Panc1 (cell line): ENCODE measurements around the gene KCNB1. TPM values are rescaled to one million over a fixed set of nuclear protein-coding genes. Genes with fewer than 3 reads are reported as not detected.
"Not testable (repeated sequence)": the region's sequence is repeated elsewhere in the genome, so short reads cannot be mapped to it uniquely, and the experiment has no call there.

Source experiments
- ATAC-seq: fragments of 200-7000 bp; cut with Tn5 transposase; 2 replicates; pipeline ENCODE4 v1.9.1; 2020; ENCODE audit warnings: mild to moderate bottlenecking, moderate library complexity
- BruUV-seq: library from RNA; stranded (reverse); fragments of 400-500 nt; replicated peaks from 2 replicates; lab custom pipeline; 2021; lab: Mats Ljungman, UMichigan
- CTCF ChIA-PET: fragments of 300-600 bp; sonication (Branson Sonifier 250); formaldehyde crosslinking; loops from one replicate; lab custom pipeline; 2022; ENCODE audit warnings: antibody characterized with exemption; lab: Charles Lee
- POLR2A ChIA-PET: fragments of 300-600 bp; sonication (Branson Sonifier 250); formaldehyde crosslinking; loops from one replicate; lab custom pipeline; 2022; ENCODE audit warnings: antibody characterized with exemption; lab: Charles Lee
- DNase-seq: peaks from one replicate; pipeline ENCODE4 v3.0.0-alpha.2; 2010; ENCODE audit warnings: low read depth, low spot score
- H3K27ac ChIP-seq: 2 replicates; pipeline ENCODE4 v1.5.1; 2011; ENCODE audit warnings: mild to moderate bottlenecking, low read length, inconsistent platforms
- H3K27me3 ChIP-seq: fragments of 200-500 bp; sonication (Bioruptor generic); 2 replicates; pipeline ENCODE4 v1.6.0; 2014; ENCODE audit warnings: low read length, inconsistent platforms; ENCODE audit not compliant: control insufficient read depth, insufficient read depth
- H3K36me3 ChIP-seq: fragments of 200-500 bp; sonication (Bioruptor generic); 2 replicates; pipeline ENCODE4 v1.5.1; 2014; ENCODE audit warnings: inconsistent platforms, mild to moderate bottlenecking, low read length, moderate library complexity; ENCODE audit not compliant: control insufficient read depth, insufficient read depth
- H3K4me1 ChIP-seq: 2 replicates; pipeline ENCODE4 v1.5.1; 2011; ENCODE audit warnings: inconsistent platforms, mild to moderate bottlenecking, low read length, moderate library complexity; ENCODE audit not compliant: control insufficient read depth, insufficient read depth
- H3K4me3 ChIP-seq, 2 experiments: 2 replicates each; pipeline ENCODE4 v1.5.1; 2011 to 2012; ENCODE audit warnings: low read depth in 2 of 2, low read length in 2 of 2, mild to moderate bottlenecking in 2 of 2, inconsistent platforms in 1 of 2, moderate library complexity in 1 of 2
- H3K9me3 ChIP-seq: fragments of 200-500 bp; sonication (Bioruptor generic); 2 replicates; pipeline ENCODE4 v1.5.1; 2014; ENCODE audit warnings: low read depth, mild to moderate bottlenecking, inconsistent platforms, low read length, moderate library complexity; ENCODE audit not compliant: control insufficient read depth, insufficient read depth
- POLR2AphosphoS5 ChIP-seq: IDR thresholded peaks from 2 replicates; pipeline ENCODE4 v1.6.1; 2012; ENCODE audit warnings: mild to moderate bottlenecking, low read depth, low read length, moderate library complexity
- SIN3A ChIP-seq: IDR thresholded peaks from 2 replicates; pipeline ENCODE4 v1.6.1; 2012; ENCODE audit warnings: low read depth, mild to moderate bottlenecking, low read length, moderate library complexity, borderline replicate concordance; ENCODE audit not compliant: insufficient read depth
- TCF7L2 ChIP-seq: IDR thresholded peaks from 2 replicates; pipeline ENCODE4 v1.6.1; 2011; ENCODE audit warnings: mild to moderate bottlenecking, low read depth, low read length, inconsistent platforms
- in situ Hi-C: cut with HindIII; loops from 2 replicates; pipeline ENCODE4 v1.10.0; 2016; ENCODE audit warnings: low sequenced_read_pairs, low pct_unique_long_range_greater_than_20kb
- intact Hi-C: fragments of 100-400 bp; cut with micrococcal nuclease; formaldehyde crosslinking; loops from one replicate; pipeline ENCODE4 v1.10.0; 2022; ENCODE audit not compliant: unreplicated experiment
- total RNA-seq: library from RNA; stranded (reverse); gene quantifications from one replicate; pipeline ENCODE4 v1.2.1, GENCODE V29; 2021; ENCODE audit not compliant: unreplicated experiment

KCNB1 gene
- total RNA-seq, 1 experiment from 2014 or later = 11.1 TPM

DNA sequence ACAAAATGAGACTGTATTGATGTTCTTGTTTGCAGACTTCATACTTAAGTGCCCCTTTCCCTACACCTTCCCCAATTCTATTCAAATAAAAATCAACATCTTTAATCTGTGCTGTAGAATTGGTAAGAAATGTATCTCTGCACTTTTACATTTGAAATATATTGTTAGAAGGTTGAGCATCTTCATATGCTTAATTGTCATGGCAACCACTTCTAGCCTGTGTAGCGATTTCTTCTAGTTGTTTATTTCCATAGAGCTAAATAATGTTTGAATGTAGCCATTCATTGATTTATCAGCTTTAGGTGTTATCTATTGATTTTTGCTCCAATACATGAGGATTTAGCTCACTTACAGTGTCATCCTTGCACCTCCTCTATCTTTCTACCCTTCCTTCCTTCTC, 166.9 kb downstream of the KCNB1 start:
- Histone ChIP-seq H3K9me3 (no peaks in the 10 kb centered on the region), H3K27ac (no peak overlapping the region), H3K4me1 (no peaks in the 10 kb centered on the region), H3K4me3 (no peak overlapping the region), H3K27me3 (peaks cover 2% of the 10 kb centered on the region; the same call in 1 of the 2 replicates), H3K36me3 (no peaks in the 10 kb centered on the region)
- in situ Hi-C loops = no loop called here
- no TSS peak for BruUV-seq
- TF ChIP-seq TCF7L2 (no peak), POLR2AphosphoS5 (no peak), SIN3A (no peak)
- POLR2A ChIA-PET = no interaction called here
- CTCF ChIA-PET = no interaction called here
- intact Hi-C loops = no loop called here
- ATAC-seq (no peak), DNase-seq (no peak)

DNA sequence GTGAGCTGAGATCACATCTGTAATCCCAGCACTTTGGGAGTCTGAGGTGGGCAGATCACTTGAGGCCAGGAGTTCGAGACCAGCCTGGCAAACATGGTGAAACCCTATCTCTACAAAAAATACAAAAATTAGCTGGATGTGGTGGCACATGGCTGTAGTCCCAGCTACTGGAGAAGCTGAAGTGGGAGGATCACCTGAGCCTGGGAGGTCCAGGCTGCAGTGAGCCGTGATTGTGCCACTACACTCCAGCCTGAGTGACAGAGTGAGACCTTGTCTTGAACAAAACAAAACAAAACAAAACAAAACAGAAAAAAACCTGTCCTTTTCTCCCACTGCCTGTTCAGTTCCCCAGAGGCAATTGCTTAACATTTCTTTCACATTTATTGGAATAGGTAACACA, 168.4 kb downstream of the KCNB1 start:
- H3K36me3 ChIP-seq, DNase-seq, ATAC-seq, H3K9me3 ChIP-seq, H3K4me1 ChIP-seq, H3K27me3 ChIP-seq, H3K27ac ChIP-seq, POLR2A ChIA-PET, H3K4me3 ChIP-seq, in situ Hi-C loops, CTCF ChIA-PET, BruUV-seq, intact Hi-C loops: not testable (repeated sequence)

Other genes with a start within 250 kb of the KCNB1 start
- 39.4 TPM for gene ZNFX1, start 204.6 kb downstream of the KCNB1 start, total RNA-seq
- gene PTGIS, start 85.5 kb upstream of the KCNB1 start, total RNA-seq = 4.4 TPM
- 40.0 TPM for gene B4GALT5, start 231.2 kb upstream of the KCNB1 start, total RNA-seq